Measurements from ENCODE around the gene TSC1.
A peak's percentile ranks its signal among the peaks of the same experiment; 100 is the strongest.
"Not testable (repeated sequence)": the region's sequence is repeated elsewhere in the genome, so short reads cannot be mapped to it uniquely, and the experiment has no call there.

Gene TSC1

DNA sequence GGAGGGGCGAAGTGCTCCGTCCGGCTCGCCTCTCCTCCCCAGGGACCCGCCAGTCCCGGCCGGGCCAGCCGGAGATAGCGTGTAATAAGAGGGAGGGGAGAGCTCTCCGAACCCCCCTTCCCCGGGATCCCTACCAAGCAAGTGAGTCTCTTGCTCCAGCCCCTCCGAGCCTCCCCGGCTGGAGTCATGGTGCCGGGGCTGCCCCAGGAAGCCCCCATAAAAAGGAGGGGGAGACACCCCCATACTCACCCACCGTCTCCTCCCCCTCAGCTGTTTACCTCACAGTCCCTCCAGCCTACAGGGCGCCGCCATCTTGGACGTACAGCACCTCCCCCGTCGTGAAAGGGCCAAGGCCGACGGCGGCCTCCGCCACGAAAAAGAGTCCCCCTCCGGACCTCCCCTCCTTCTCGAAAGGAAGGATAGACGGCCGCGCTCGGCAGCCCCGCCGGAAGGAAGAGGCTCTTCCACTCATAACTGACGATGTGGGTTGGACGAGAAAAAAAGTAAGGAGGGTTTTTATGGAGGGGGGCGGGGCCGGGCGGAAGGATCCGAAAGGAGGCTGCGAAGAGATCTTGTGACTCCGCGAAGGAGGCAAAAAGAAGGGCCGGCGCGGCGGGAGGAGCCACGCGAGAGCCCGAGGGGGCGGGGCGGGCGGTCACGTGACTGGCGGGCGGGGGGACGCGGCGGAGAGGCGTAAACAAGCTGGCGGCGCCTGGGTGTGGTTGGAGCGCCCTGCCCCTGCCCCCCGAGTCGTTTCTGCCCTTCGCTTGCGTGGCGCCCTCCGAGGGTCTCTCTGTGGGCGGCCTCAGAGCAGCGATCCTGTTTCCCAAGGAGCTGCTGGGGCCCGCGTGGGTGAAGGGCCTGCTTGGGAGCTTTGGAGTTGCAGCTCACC, at the start of gene TSC1:
TSS of gene TSC1 (minus strand) at position 323 of the 892 bp plus-strand sequence. CDS start 15,744 bp downstream, outside the sequence.
- peak; percentile 98 for DNase-seq (ENCODE audit: low read depth)

GRCh38 chr9:132993511-132993939, 49.1 kb upstream of the TSC1 start:
- DNase-seq (ENCODE audit: low read depth): no peak

GRCh38 chr9:132991351-132992300, 47.2 kb upstream of the TSC1 start:
- no peak for DNase-seq (ENCODE audit: low read depth)

DNA sequence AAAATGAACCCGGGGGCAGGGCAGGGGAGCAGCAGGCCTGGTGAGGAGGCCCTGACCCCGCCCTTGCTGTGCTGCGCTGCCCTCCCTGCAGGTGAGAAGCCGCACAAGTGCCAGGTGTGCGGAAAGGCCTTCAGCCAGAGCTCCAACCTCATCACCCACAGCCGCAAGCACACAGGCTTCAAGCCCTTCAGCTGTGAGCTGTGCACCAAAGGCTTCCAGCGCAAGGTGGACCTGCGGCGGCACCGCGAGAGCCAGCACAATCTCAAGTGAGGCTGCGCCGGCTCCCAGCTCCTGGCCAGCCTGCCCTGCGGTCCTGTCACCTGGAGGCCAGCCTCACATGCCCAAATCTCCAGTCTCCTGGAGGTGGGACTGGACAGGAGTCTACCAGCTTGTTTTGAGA, 46.4 kb upstream of the TSC1 start:
- no peak for DNase-seq (ENCODE audit: low read depth)

DNA sequence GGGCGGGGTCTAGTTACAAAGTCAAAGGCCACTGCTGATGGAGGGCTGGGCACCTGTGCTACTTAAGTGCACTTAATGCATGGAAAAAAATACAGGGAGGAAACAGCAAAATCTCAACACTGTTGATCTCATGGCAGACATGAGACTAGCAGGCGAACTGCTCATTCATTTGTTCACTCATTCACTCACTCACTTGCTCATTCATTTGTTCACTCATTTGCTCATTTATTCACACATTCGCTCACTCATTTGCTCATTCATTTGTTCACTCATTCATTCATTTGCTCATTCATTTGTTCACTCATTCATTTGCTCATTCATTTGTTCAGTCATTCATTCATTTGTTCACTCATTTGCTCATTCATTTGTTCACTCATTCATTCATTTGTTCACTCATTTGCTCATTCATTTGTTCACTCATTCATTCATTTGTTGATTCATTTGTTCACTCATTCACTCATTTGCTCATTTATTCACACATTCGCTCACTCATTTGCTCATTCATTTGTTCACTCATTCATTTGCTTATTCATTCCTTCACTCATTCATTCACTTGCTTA, 45.7 kb upstream of the TSC1 start:
- not testable (repeated sequence) for DNase-seq (ENCODE audit: low read depth)

DNA sequence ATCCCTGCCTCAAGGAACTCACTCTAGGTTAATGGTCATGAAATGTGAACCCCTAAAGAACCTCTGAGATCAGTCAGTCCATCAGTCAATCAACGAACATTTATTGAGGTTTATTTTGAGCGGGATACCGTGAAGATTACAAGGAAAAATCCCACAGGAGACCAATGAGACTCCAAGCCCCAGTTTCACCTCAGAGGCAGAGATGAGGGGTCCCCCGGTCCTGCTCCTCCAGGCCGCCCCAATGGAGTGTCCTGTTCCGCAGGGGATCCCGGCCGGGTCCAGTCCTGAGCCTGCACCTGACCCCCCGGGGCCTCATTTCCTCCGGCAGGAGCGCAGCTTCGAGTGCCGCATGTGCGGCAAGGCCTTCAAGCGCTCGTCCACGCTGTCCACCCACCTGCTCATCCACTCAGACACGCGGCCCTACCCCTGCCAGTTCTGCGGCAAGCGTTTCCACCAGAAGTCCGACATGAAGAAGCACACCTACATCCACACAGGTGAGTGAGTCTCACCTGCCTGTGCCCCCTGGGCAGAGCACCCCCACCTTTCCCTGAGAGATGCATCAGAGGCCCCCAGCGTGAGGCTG, 45.1 kb upstream of the TSC1 start:
- no peak for DNase-seq (ENCODE audit: low read depth)

GRCh38 chr9:132989014-132989310, 44.5 kb upstream of the TSC1 start:
- no peak for DNase-seq (ENCODE audit: low read depth)

DNA sequence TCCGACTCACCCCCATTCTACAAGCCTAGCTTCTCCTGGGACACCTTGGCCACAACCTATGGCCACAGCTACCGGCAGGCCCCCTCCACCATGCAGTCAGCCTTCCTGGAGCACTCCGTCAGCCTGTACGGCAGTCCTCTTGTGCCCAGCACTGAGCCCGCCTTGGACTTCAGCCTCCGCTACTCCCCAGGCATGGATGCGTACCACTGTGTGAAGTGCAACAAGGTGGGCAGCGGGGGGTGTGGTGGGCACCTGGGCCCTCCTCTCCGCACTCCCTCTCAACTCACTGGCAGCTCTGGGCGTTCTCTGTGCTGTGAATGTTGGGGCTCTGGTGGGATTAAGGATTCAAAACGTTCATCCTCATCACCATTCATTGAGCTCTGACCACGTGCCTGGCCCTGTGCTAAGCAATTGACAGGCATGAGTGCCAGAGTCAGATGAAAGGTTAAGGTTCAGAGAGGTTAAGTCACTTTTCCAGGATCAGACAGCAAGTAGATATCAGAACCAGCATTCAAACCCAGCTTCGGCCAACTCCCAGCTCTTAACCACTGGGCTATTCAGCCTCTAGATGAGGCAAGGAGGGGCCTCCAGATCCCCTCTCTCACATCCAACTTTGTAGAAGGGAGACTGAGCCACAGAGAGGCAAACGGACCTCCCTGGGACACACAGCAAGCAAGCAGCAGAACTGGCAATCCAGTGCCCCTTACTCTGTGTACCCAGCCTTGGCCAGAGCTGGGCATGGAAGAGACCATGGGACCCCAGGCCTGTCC, 44.0 kb upstream of the TSC1 start:
- no peak for DNase-seq (ENCODE audit: low read depth)

- DNase-seq (ENCODE audit: low read depth): no peak
These were observed 42.5 kb upstream of the TSC1 start for GRCh38 chr9:132986640-132987620.

- no peak for DNase-seq (ENCODE audit: low read depth)
These were observed 41.7 kb upstream of the TSC1 start for GRCh38 chr9:132986114-132986513.

DNA sequence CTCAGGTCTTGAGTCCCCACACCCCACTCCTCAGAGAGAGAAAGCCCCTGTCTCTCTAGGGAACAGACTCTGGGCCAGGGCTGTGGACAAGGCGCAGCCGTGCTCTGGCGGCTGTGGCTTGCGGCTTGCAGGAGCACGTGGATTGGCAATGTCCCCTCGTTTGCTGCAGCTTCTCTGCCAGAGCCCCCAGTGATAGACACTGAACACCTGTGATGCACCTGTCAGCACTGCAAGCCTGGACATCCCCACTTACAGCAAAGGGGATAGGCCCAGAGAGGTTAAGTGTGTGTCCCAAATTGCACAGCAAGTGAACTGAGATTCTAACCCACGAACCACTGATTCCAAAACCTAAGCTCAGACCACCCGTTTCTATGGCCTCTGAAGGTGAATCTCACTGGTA, 41.1 kb upstream of the TSC1 start:
- DNase-seq (ENCODE audit: low read depth): no peak

DNA sequence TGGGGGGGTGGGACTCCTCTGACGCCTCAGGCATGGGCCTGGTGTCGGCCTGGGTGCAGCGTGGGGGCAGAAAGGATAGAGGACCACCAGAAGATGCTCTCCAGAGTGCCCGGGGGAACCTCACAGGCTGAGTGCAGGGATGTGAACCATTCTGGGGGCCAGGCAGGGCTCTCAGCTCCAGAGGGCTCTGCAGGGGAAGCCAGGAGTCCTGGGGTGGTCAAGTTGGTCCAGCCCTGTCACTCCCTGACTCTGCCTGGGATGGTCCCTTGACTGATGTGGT, 40.6 kb upstream of the TSC1 start:
- no peak for DNase-seq (ENCODE audit: low read depth)

DNA sequence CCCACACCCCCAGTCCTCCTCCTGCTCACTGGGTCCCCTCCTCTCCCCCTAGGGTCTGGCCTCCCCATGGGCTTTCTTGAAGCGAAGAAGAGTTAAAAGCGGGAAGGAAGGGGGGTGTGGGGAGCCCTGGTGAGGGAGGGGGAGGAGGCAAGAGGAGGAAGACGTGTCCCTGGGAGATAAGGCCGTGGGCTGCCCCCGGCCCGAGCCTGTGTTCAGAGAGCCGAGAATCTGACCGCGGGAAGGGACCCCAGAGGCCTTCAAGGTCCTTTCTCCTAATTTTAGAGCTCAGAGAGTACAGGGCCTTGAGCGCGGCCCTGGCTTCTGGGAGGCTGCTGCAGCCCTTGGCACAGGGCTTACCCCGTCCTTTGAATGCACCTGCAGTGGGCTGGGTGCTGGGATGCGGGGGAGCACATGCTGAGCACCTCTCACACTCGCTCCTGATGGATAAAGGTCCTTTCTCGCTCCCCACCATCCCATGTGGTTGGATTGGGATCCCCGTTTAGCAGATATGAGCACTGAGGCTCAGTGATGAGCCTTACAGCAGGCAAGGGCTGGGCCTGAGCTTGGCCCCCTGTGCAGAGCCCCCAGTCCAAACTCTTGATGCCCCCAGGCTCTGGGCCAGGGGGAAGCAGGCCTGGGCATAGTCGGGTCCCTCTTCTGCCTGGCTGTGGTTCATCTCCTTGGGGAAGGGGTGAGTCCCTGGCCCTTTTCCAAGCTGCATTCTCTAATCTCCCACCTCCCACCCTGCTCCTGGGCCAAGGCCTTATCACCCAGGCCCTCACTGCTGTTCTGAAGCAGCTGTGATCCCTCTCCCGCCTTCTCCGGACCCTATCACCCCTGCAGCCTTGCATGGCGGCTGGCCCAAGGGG, 40.0 kb upstream of the TSC1 start:
- DNase-seq (ENCODE audit: low read depth): no peak

GRCh38 chr9:132983491-132984201, 39.2 kb upstream of the TSC1 start:
- DNase-seq (ENCODE audit: low read depth): no peak

- no peak for DNase-seq (ENCODE audit: low read depth)
These were observed 38.0 kb upstream of the TSC1 start for GRCh38 chr9:132982458-132982857.

GRCh38 chr9:132980157-132980556, 35.7 kb upstream of the TSC1 start:
- DNase-seq (ENCODE audit: low read depth): no peak

- no peak for DNase-seq (ENCODE audit: low read depth)
These were observed 34.2 kb upstream of the TSC1 start, which contains the start of gene GFI1B for GRCh38 chr9:132978451-132979131. Gene GFI1B, plus strand, starts transcription at chr9:132978694. Its CDS starts 7,985 bp downstream, at chr9:132986679.

- no peak for DNase-seq (ENCODE audit: low read depth)
These were observed 33.7 kb upstream of the TSC1 start for GRCh38 chr9:132978112-132978450.
